Neutrophil (primary cell): ENCODE data around the gene SRRM4.

Experiments
- H3K27ac ChIP-seq: fragments of 200-600 bp; sonication (generic); 2 replicates; pipeline ENCODE4 v1.5.1; 2016; ENCODE audit warnings: mild to moderate bottlenecking, moderate library complexity
- H3K27me3 ChIP-seq: fragments of 200-600 bp; sonication (generic); 2 replicates; pipeline ENCODE4 v1.6.0; 2016; ENCODE audit warnings: mild to moderate bottlenecking
- H3K36me3 ChIP-seq: fragments of 200-600 bp; sonication (generic); 2 replicates; pipeline ENCODE4 v1.5.1; 2017
- H3K4me1 ChIP-seq, 2 experiments: fragments of 200-600 bp in 1 of 2; sonication (generic) in 1 of 2; 1 replicate in 1 of 2; 2 replicates in 1 of 2; pipeline versions ENCODE4 v1.5.1 to v1.6.1; 2013 to 2016; ENCODE audit warnings: low read depth in 1 of 2, low read length in 1 of 2, mild to moderate bottlenecking in 1 of 2, moderate library complexity in 1 of 2; ENCODE audit not compliant: control insufficient read depth in 1 of 2, insufficient read depth in 1 of 2
- H3K4me3 ChIP-seq, 2 experiments: fragments of 200-600 bp in 1 of 2; sonication (generic) in 1 of 2; 1 replicate in 1 of 2; 2 replicates in 1 of 2; pipeline ENCODE4 v1.5.1; 2013 to 2016; ENCODE audit warnings: low read depth in 1 of 2, low read length in 1 of 2, mild to moderate bottlenecking in 1 of 2, moderate library complexity in 1 of 2
- H3K9me3 ChIP-seq: fragments of 200-600 bp; sonication (generic); 2 replicates; pipeline ENCODE4 v1.5.1; 2016
- CTCF ChIP-seq: fragments of 200-600 bp; sonication (generic); IDR thresholded peaks from 2 replicates; pipeline ENCODE4 v1.5.1; 2016; ENCODE audit warnings: antibody characterized with exemption

SRRM4 gene

GRCh38 chr12:119158402-119158801 lies 177.1 kb downstream of the SRRM4 start:
- no peak for TF ChIP-seq CTCF
- H3K27ac ChIP-seq, result no peak overlapping the region
- H3K4me1 ChIP-seq, result no peaks in the 10 kb centered on the region
- H3K36me3 ChIP-seq, result no peaks in the 10 kb centered on the region
- peaks cover 18% of the 10 kb centered on the region for H3K27me3 ChIP-seq
- no peaks in the 10 kb centered on the region for H3K9me3 ChIP-seq
- H3K4me3 ChIP-seq, result no peak overlapping the region

- Histone ChIP-seq H3K27me3 (peaks cover 4% of the 10 kb centered on the region), H3K36me3 (no peaks in the 10 kb centered on the region), H3K4me1 (no peaks in the 10 kb centered on the region), H3K27ac (no peak overlapping the region), H3K9me3 (no peaks in the 10 kb centered on the region), H3K4me3 (no peak overlapping the region)
- no peak for TF ChIP-seq CTCF
Observed at GRCh38 chr12:119159844-119160243, 178.5 kb downstream of the SRRM4 start.

GRCh38 chr12:119167902-119168301 lies 186.6 kb downstream of the SRRM4 start:
- H3K9me3 ChIP-seq, result no peaks in the 10 kb centered on the region
- no peak for TF ChIP-seq CTCF
- no peaks in the 10 kb centered on the region for H3K36me3 ChIP-seq
- no peak overlapping the region for H3K27ac ChIP-seq
- no peaks in the 10 kb centered on the region for H3K4me1 ChIP-seq
- H3K27me3 ChIP-seq, result no peaks in the 10 kb centered on the region
- H3K4me3 ChIP-seq, result no peak overlapping the region

- Histone ChIP-seq H3K9me3 (no peaks in the 10 kb centered on the region), H3K27me3 (no peaks in the 10 kb centered on the region), H3K4me1 (no peaks in the 10 kb centered on the region), H3K27ac (no peak overlapping the region), H3K4me3 (no peak overlapping the region), H3K36me3 (no peaks in the 10 kb centered on the region)
- no peak for TF ChIP-seq CTCF
Observed at GRCh38 chr12:119168721-119169120, 187.4 kb downstream of the SRRM4 start.

- Histone ChIP-seq H3K27me3 (no peaks in the 10 kb centered on the region), H3K4me1 (no peaks in the 10 kb centered on the region), H3K36me3 (no peaks in the 10 kb centered on the region), H3K9me3 (no peaks in the 10 kb centered on the region), H3K27ac (no peak overlapping the region), H3K4me3 (no peak overlapping the region)
- no peak for TF ChIP-seq CTCF
Observed at GRCh38 chr12:119169150-119169549, 187.8 kb downstream of the SRRM4 start.

GRCh38 chr12:119171291-119171690 lies 189.9 kb downstream of the SRRM4 start:
- Histone ChIP-seq H3K9me3 (no peaks in the 10 kb centered on the region), H3K4me1 (no peaks in the 10 kb centered on the region), H3K36me3 (no peaks in the 10 kb centered on the region), H3K27ac (no peak overlapping the region), H3K4me3 (no peak overlapping the region), H3K27me3 (peaks cover under 1% of the 10 kb centered on the region)
- TF ChIP-seq CTCF, result no peak
